SK-N-SH treated with all-trans-retinoic acid at 6 μM for 48 hours (cell line): ENCODE measurements around the gene MON2.

Experiments used
- ARNTL ChIP-seq: fragments of 450-650 bp; formaldehyde crosslinking; IDR thresholded peaks from 2 replicates; pipeline ENCODE4 v1.5.0; 2020; ENCODE audit warnings: low read depth, mild to moderate bottlenecking, moderate library complexity, borderline replicate concordance
- OSR1 ChIP-seq: fragments of 250-450 bp; sonication (Bioruptor Pico); IDR thresholded peaks from 2 replicates; pipeline ENCODE4 v1.8.0; 2022; ENCODE audit warnings: moderate library complexity, mild to moderate bottlenecking, inconsistent platforms
- PPARA ChIP-seq: fragments of 250-450 bp; sonication (Bioruptor Pico); IDR thresholded peaks from 2 replicates; pipeline ENCODE4 v1.5.0; 2020; ENCODE audit warnings: mild to moderate bottlenecking, borderline replicate concordance
- ZC3H10 ChIP-seq: fragments of 250-450 bp; sonication (Bioruptor Pico); IDR thresholded peaks from 2 replicates; pipeline ENCODE4 v1.5.1; 2021; ENCODE audit warnings: mild to moderate bottlenecking, moderate library complexity
- ZFP3 ChIP-seq: fragments of 250-450 bp; sonication (Bioruptor Pico); IDR thresholded peaks from 2 replicates; pipeline ENCODE4 v1.5.0; 2020; ENCODE audit warnings: mild to moderate bottlenecking, moderate library complexity
- ZFP30 ChIP-seq: fragments of 450-650 bp; formaldehyde crosslinking; IDR thresholded peaks from 2 replicates; pipeline ENCODE4 v1.5.0; 2022; ENCODE audit warnings: mild to moderate bottlenecking, moderate library complexity
- ZNF565 ChIP-seq: fragments of 450-650 bp; formaldehyde crosslinking; conservative IDR thresholded peaks from 2 replicates; pipeline ENCODE4 v1.5.0; 2020; ENCODE audit warnings: low read depth, mild to moderate bottlenecking, moderate library complexity
- TF ChIP-seq, protein P1 (sequence below): fragments of 250-450 bp; sonication (Bioruptor Pico); IDR thresholded peaks from 2 replicates; pipeline ENCODE4 v1.8.0; 2020; ENCODE audit warnings: mild to moderate bottlenecking, moderate library complexity, borderline replicate concordance

DNA sequence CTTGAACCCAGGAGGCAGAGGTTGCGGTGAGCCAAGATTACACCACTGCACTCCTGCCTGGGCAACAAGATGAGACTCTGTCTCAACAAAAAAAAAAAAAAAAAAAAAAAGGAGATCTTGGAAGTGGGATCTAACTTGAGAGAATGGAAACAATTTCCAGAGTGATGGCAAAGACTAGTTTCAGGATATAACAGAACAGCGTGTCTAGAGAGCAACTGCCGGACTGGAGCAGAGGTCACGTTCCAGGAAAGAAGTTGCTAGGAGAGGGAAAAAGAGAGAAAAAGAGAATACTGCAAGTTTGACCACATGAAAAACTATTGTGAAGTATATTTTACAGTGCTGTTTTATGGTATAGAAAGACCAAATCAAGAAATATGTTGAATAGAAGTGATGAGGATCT lies 118.0 kb downstream of the MON2 start:
- TF ChIP-seq, protein P1, sequence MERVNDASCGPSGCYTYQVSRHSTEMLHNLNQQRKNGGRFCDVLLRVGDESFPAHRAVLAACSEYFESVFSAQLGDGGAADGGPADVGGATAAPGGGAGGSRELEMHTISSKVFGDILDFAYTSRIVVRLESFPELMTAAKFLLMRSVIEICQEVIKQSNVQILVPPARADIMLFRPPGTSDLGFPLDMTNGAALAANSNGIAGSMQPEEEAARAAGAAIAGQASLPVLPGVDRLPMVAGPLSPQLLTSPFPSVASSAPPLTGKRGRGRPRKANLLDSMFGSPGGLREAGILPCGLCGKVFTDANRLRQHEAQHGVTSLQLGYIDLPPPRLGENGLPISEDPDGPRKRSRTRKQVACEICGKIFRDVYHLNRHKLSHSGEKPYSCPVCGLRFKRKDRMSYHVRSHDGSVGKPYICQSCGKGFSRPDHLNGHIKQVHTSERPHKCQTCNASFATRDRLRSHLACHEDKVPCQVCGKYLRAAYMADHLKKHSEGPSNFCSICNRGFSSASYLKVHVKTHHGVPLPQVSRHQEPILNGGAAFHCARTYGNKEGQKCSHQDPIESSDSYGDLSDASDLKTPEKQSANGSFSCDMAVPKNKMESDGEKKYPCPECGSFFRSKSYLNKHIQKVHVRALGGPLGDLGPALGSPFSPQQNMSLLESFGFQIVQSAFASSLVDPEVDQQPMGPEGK (CRISPR knock-in tag): no peak
- TF ChIP-seq ZNF565: no peak
- TF ChIP-seq ARNTL (CRISPR knock-in tag): no peak
- no peak for TF ChIP-seq ZFP30 (CRISPR knock-in tag)
- no peak for TF ChIP-seq ZC3H10
- TF ChIP-seq PPARA (CRISPR knock-in tag): no peak
- TF ChIP-seq OSR1 (CRISPR knock-in tag): no peak
- no peak for TF ChIP-seq ZFP3 (CRISPR knock-in tag)
